DOHH2 (cell line): ENCODE results near the gene STON1.

ENCODE experiments used
- EZH2phosphoT487 ChIP-seq: fragments of 200-600 bp; sonication (generic); IDR thresholded peaks from 2 replicates; pipeline ENCODE4 v1.6.1; 2017; ENCODE audit warnings: borderline replicate concordance, mild to moderate bottlenecking, antibody characterized with exemption, low read length, moderate library complexity, mixed read lengths
- TF ChIP-seq, protein P1 (sequence below): fragments of 200-600 bp; sonication (generic); IDR thresholded peaks from one replicate; pipeline ENCODE4 v1.5.1; 2014; ENCODE audit warnings: antibody characterized with exemption, mild to moderate bottlenecking, low read depth, low read length; ENCODE audit not compliant: poor library complexity, severe bottlenecking

DNA sequence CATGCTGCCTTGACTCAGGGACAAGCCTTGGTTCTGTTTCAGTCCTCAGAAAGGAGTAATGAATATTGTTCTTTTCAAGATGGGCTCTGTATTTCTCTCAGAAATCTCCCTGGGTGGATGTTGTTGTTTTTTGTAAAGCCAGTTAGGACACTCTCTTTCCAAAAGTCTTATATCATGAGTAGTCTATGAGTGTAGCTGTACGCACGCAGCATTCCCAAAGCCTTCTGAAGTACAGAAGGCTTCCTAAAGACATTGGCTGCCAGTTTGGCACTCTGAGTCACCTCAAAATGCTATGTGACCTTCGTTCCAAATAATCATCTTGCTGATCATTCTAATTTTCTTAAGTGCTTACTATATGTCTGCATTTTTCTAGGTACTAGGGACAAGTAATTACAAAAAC lies 71.0 kb downstream of the STON1 start:
- TF ChIP-seq, protein P1, sequence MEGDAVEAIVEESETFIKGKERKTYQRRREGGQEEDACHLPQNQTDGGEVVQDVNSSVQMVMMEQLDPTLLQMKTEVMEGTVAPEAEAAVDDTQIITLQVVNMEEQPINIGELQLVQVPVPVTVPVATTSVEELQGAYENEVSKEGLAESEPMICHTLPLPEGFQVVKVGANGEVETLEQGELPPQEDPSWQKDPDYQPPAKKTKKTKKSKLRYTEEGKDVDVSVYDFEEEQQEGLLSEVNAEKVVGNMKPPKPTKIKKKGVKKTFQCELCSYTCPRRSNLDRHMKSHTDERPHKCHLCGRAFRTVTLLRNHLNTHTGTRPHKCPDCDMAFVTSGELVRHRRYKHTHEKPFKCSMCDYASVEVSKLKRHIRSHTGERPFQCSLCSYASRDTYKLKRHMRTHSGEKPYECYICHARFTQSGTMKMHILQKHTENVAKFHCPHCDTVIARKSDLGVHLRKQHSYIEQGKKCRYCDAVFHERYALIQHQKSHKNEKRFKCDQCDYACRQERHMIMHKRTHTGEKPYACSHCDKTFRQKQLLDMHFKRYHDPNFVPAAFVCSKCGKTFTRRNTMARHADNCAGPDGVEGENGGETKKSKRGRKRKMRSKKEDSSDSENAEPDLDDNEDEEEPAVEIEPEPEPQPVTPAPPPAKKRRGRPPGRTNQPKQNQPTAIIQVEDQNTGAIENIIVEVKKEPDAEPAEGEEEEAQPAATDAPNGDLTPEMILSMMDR: no peak
- TF ChIP-seq EZH2phosphoT487: no peak
